NCI-H2171 treated with DMSO at 0.1 percent for 48 hours (cell line): ENCODE data around the gene CEP192.

Experiments used
- DNase-seq: peaks from one replicate; lab custom pipeline; 2025; lab: John Stamatoyannopoulos, UW

CEP192 gene

GRCh38 chr18:13101659-13102197, 110.6 kb downstream of the CEP192 start:
- DNase-seq = no peak

GRCh38 chr18:13103366-13103765, 112.2 kb downstream of the CEP192 start:
- no peak for DNase-seq

GRCh38 chr18:13105059-13105458, 113.9 kb downstream of the CEP192 start:
- DNase-seq = no peak

GRCh38 chr18:13107074-13107473, 115.9 kb downstream of the CEP192 start:
- no peak for DNase-seq

GRCh38 chr18:13108330-13108729, 117.2 kb downstream of the CEP192 start:
- no peak for DNase-seq

- DNase-seq = no peak
These were observed 119.4 kb downstream of the CEP192 start for GRCh38 chr18:13110559-13110958.

DNA sequence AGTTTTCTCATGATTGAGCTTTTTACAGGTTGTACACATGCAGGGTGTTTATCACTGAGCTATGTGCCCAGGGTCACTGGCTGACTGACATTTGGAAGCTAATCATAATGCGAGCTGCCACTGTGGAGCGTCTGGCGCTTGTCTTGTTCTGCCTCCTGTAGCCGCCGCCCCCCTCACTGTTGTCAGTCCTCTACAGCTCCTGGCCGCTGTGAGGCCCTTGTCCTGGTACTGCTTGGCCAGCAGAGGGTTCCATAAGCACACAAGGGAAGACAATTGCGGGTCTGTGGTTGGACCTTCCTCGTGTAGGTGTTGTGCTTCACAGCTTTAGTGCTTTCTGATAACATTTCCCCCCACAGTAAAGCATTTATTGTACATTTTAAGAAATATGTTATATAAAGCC, 121.8 kb downstream of the CEP192 start:
- DNase-seq = no peak

DNA sequence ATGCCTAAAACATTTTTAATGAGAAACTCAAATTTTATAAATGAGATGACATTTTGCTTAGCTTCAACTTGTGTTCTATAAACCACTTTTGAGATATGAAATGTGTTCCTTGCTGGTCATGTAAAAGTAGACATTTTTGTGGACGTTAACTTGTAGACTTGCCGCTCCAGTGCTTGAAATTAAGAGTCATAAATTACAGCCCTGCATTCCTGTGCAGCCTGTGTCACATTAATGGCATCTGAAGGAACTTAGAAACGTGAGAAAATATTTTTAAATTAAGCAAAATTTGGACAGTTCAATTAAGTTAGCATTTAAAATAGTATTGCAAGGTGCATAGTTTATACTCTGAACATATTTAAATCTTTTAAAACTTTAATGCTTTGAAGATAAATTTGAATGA, 129.1 kb downstream of the CEP192 start:
- DNase-seq = no peak

DNA sequence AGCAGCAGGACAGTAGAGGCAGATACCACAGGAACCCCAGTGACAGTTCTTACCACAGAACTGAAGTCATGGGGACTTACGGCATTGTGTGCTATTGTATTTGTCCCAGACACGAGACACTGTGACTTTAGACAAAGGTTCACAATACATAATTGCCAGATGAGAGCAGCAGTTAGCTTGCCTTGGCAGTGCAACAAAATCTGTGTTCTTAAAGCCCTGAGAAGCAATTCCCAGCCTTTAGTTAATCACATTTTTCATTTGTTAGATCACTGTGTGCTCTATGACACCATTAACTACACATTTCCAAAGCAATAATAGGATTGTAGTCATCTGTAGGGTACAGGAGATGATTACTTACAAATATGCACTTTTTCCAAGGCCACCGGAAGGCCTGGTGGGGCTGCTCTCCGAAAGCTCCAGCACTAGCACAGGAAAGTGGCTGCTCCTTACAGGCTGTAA, 129.8 kb downstream of the CEP192 start:
- no peak for DNase-seq

- no peak for DNase-seq
These were observed 133.2 kb downstream of the CEP192 start for GRCh38 chr18:13124411-13124810.

- DNase-seq = no peak
These were observed 134.0 kb downstream of the CEP192 start for GRCh38 chr18:13125191-13125590.

GRCh38 chr18:13126966-13127598, 135.9 kb downstream of the CEP192 start:
- no peak for DNase-seq

DNA sequence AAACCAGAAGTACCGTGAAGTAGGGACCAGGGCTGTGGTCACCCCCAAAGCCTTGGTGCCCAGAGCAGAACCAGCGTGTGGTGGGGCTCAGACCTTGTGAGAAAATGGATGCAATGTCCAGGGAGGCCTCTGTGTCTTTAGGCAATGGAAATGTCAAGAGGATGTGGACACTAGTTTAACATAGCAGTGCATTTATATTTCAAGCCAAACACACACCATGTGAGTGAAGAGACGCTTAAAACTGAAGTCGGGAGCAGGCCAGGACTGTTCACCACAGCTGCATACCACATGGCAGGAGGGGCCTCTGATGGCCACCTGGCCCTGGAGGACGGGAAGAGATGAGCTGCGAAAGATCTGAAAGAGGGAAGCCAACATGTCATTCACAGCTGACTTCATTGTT, 140.1 kb downstream of the CEP192 start:
- no peak for DNase-seq

DNA sequence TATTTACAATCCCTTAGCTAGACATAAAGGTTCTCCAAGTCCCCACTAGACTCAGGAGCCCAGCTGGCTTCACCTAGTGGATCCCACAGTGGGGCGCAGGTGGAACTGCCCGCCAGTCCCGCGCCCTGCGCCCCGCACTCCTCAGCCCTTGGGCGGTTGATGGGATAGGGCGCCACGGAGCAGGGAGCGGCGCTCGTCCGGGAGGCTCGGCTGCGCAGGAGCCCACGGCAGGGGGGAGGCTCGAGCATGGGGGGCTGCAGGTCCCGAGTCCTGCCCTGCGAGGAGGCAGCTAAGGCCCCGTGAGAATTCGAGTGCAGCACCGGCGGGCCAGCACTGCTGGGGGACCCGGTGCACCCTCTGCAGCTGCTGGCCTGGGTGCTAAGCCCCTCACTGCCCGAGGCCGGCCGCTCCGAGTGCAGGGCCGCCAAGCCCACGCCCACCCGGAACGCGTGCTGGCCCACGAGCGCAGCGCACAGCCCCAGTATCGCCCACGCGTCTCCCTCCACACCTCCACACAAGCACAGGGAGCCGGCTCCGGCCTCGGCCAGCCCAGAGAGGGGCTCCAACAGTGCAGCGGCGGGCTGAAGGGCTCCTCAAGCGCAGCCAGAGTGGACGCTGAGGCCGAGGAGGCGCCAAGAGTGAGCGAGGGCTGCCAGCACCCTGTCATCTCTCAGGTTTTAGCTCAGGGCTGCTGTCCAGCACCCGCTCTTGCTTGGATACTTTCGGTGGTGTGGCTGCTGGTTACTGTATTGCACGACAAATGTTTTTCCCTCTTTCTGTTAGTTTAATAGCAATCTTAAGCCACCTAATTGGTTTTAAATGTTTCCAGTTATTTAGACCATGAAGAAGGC, 143.6 kb downstream of the CEP192 start:
- DNase-seq = no peak

DNA sequence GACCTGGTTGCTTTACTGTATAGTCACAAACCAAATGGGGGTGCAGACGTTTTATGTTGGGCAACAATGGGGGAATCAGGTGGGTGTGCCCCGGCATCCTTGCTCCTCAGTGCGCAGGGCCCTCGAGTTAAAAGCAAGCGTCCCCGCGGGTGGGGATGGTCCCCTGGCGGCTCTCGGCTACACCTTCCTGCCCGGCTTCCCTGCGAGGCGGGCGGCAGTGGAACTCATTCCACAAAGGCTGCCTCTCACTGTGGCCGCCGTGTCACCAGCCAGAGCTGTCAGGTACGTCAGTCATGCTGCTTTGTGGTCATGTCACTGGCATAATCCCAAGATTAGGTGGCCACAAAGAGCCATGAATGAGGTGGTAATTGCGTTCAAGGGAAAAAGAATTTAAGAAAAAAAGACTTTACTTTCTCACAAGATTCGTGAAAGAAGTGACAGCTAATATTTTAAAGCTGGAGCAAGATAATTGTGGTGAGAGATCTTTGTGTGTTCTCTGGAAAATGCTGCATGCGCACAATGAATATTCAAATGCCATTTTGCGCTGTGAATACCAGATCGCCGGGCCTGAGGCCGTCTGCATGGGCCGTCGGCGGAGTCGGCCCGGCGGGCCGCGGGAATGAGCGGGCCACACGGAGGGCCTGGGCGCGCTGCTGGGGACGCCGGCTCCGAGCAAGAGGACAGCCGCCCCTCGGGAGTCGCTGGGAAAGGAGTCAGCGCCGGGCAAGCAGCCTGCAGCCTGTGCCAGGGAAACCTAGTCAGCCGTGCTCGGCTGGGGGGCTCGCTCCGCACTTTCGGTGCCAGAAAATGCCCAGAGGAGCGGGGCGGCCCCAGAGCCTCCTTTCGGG, 145.1 kb downstream of the CEP192 start:
- peak; percentile 27 for DNase-seq

GRCh38 chr18:13136904-13137669, 145.9 kb downstream of the CEP192 start:
- peak; percentile 25 for DNase-seq

DNA sequence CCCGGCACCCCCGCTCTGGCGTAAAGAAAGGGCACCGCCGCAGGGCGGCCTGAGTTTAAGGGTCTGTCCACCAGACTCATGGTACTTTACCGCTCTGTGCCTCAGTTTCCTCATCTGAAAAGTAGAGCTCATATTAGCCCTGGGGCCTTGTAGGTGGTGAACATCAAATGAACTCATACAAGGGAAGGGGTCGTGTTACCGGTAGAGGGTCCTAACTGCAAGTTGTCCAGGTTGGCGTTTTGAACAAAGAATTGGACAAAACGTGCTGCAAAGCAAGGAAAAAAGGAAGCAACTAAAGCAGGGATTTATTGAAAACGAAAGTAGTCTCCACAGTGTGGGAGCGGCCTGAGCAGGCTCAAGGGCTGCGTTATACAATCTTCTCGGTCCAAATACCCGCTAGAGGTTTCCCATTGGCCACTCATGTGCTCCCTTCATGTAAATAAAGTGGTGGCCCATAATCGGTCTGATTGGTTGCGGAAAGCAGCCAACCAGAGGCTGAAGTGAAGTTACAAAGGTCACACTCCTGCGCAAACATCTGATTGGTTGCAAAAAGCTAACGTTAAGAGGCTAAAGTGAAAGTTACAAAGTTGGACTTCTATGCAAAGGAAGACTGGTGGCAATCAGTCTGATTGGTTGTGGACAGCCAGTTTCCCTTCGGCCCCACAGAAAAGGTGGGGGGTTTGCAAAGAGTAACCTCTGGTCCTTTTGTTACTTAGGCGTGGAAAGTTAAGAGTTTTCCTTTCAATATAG, 146.7 kb downstream of the CEP192 start:
- no peak for DNase-seq

DNA sequence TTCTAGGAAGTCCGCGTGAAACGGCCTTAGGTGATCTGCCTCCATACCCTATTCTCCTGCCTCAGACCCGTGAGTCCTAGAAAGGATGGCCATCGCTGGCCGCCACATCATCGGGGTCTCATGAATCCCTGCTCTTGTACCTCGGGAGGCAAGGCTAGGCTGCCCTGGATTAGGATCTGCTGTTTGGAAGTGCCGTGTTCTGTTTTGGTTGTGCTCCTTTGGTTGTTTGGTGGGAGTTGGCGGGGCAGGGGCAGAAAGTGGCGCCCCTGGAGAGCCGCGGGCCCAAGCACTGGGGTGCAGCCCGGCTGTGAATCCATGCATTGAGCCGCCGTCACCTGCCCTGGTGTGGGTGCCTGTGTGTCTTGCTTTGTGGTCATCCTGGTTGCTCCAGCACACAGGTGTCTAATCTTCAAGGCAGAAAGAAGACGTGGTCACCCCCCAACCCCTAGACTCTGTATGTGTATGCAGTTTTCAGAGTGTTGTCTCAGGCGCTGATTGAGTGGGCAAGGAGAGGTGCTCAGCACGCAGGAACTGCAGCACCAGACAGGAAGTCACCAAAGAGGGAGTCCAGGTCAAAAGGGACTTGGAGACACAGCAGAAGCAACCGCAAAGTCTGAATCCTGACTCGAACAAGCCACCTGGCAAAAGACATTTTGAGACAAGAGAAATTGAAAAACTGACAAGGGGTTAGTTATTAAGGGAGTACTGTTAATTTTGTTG, 147.4 kb downstream of the CEP192 start:
- DNase-seq = no peak

DNA sequence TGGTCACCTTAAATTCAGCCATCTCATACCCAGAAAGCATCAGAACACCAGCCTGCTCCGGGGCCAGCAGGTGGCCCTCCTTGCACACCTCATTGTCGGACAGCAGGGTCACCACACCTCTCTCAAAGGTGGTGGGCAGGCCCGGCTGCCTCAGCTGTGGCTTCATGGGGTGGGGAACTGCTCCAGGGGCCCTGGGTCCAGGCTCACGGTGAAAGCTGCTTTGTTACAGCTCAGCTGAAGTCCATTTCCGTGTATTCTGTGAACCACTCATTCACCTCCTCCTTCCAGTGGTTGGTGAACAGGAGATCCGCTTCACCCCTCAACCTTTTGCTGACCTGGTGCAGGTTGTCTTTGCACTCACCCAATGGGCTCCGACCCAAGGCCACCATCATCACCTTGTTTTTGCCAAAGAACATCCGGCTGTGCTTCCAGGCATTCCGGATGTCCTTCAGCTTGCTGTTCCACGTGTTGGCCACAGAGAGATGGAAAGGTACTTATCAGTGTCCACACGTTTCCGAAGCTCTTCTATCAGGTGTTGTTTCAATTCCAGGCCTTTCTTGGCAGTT, 148.8 kb downstream of the CEP192 start:
- DNase-seq = no peak

DNA sequence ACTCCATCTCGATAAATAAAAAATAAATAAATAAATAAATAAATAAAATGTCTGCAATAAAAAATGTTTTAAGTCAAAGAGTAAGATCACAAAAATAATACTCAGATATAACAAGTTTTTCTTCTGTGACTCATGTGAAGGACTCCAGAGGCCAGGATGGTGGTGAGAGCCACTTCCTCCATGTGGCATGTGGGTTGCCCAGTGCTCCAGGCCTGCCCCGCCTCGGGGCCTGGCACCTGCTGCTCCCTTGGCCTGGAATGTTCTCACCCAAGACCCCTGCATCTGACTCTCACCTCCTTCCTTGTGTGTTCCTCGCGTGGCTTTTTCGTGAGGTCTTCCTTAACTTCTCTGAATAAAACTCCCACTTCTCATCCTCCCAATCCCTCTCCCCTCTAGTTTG, 150.0 kb downstream of the CEP192 start:
- DNase-seq = no peak
